K562 (cell line): ENCODE results near the gene AGL. TPM values are rescaled to one million over a fixed set of nuclear protein-coding genes. Genes with fewer than 3 reads are reported as not detected.

Source experiments
- polyA plus RNA-seq, 8 experiments: library from polyadenylated mRNA; depleted of rRNA in 4 of 8; stranded (reverse) in 5 of 8; unstranded in 3 of 8; fragments of >200 nt; fragmentation: Nextera tagmentation in 2 of 8; fragmentation: Illumina TruSeq in 1 of 8; extraction: Ambion mirVana in 2 of 8; extraction: Trizol in 1 of 8; gene quantifications; 2 replicates each; pipeline versions ENCODE4 v1.2.1 to v1.2.3, GENCODE V29; 2011 to 2014; ENCODE audit warnings: inconsistent platforms in 1 of 8, missing spikeins in 1 of 8
- small RNA-seq: library from RNA; depleted of rRNA; stranded (forward); fragments of <200 nt; gene quantifications from one replicate; pipeline ENCODE3, GENCODE V24; 2014
- total RNA-seq, 7 experiments: library from RNA; depleted of rRNA in 6 of 7; stranded (reverse); fragments of >200 nt in 6 of 7; fragmentation: Illumina TruSeq in 2 of 7; extraction: Trizol in 2 of 7; gene quantifications; 2 replicates each; pipeline versions ENCODE4 v1.2.1 to v1.2.3, GENCODE V29; 2011 to 2021; ENCODE audit warnings: low replicate concordance in 1 of 7

Gene AGL
- total and polyA plus RNA-seq, 9 of the 15 experiments (the other 6 are each of a cell fraction or from before 2014, with no cell fraction given) = 6.3 to 20.4 (median 12.4) TPM

Small RNAs within 50 kb of the gene (small RNA-seq; reads per million reads assigned to genes)
- gene AC096949.1 = not detected

Other genes with a start within 250 kb of the AGL start
- 5.4 and 5.7 TPM in 2 replicates for gene PALMD, start 204.2 kb upstream of the AGL start, total RNA-seq (2014; rRNA removed)
- 8.4 and 8.6 TPM in 2 replicates for gene PALMD, start 204.2 kb upstream of the AGL start, total RNA-seq (2014; rRNA removed; fragmentation: Illumina TruSeq; extraction: Trizol)
- 12.1 and 13.5 TPM in 2 replicates for gene PALMD, start 204.2 kb upstream of the AGL start, total RNA-seq (2015; rRNA removed; fragmentation: Illumina TruSeq; extraction: Trizol)
- gene PALMD, start 204.2 kb upstream of the AGL start, total RNA-seq (2021) = 3.5 and 4.0 TPM in 2 replicates
- gene PALMD, start 204.2 kb upstream of the AGL start, polyA plus RNA-seq (2011; rRNA removed) = 0.19 and 3.3 TPM in 2 replicates
- gene PALMD, start 204.2 kb upstream of the AGL start, polyA plus RNA-seq (2014; fragmentation: Illumina TruSeq; extraction: Trizol) = 7.9 and 12.2 TPM in 2 replicates
- gene PALMD, start 204.2 kb upstream of the AGL start, polyA plus RNA-seq (2014; fragmentation: Nextera tagmentation; extraction: Ambion mirVana) = 1 to 10 TPM; 2.7 to 6.5 TPM
- gene PALMD, start 204.2 kb upstream of the AGL start, polyA plus RNA-seq (2014; rRNA removed) = 4.5 and 4.9 TPM in 2 replicates
- gene FRRS1, start 83.7 kb upstream of the AGL start, total RNA-seq (2014; rRNA removed) = 17.8 and 21.7 TPM in 2 replicates
- gene FRRS1, start 83.7 kb upstream of the AGL start, total RNA-seq (2014; rRNA removed; fragmentation: Illumina TruSeq; extraction: Trizol) = 54.0 and 54.2 TPM in 2 replicates
- gene FRRS1, start 83.7 kb upstream of the AGL start, total RNA-seq (2015; rRNA removed; fragmentation: Illumina TruSeq; extraction: Trizol) = 41.2 and 43.3 TPM in 2 replicates
- gene FRRS1, start 83.7 kb upstream of the AGL start, total RNA-seq (2021) = 31.1 and 31.6 TPM in 2 replicates
- 41.3 and 44.7 TPM in 2 replicates for gene FRRS1, start 83.7 kb upstream of the AGL start, polyA plus RNA-seq (2011; rRNA removed)
- gene FRRS1, start 83.7 kb upstream of the AGL start, polyA plus RNA-seq (2014; fragmentation: Illumina TruSeq; extraction: Trizol) = 19.2 and 23.7 TPM in 2 replicates
- gene FRRS1, start 83.7 kb upstream of the AGL start, polyA plus RNA-seq (2014; fragmentation: Nextera tagmentation; extraction: Ambion mirVana) = 1 to 10 TPM in 1 of 2 experiments, under 1 TPM in 1; 0.87 to 1.9 TPM
- gene FRRS1, start 83.7 kb upstream of the AGL start, polyA plus RNA-seq (2014; rRNA removed) = 14.6 and 18.6 TPM in 2 replicates
- 10.6 and 20.2 TPM in 2 replicates for gene SLC35A3, start 119.6 kb downstream of the AGL start, total RNA-seq (2014; rRNA removed)
- gene SLC35A3, start 119.6 kb downstream of the AGL start, total RNA-seq (2014; rRNA removed; fragmentation: Illumina TruSeq; extraction: Trizol) = 20.5 and 24.1 TPM in 2 replicates
- 14.6 and 16.1 TPM in 2 replicates for gene SLC35A3, start 119.6 kb downstream of the AGL start, total RNA-seq (2015; rRNA removed; fragmentation: Illumina TruSeq; extraction: Trizol)
- 12.9 and 13.2 TPM in 2 replicates for gene SLC35A3, start 119.6 kb downstream of the AGL start, total RNA-seq (2021)
- gene SLC35A3, start 119.6 kb downstream of the AGL start, polyA plus RNA-seq (2011; rRNA removed) = 13.3 and 21.7 TPM in 2 replicates
- gene SLC35A3, start 119.6 kb downstream of the AGL start, polyA plus RNA-seq (2014; fragmentation: Illumina TruSeq; extraction: Trizol) = 8.8 and 10.9 TPM in 2 replicates
- gene SLC35A3, start 119.6 kb downstream of the AGL start, polyA plus RNA-seq (2014; fragmentation: Nextera tagmentation; extraction: Ambion mirVana) = 1 to 10 TPM; 3.5 to 3.7 TPM
- 11.7 and 14.0 TPM in 2 replicates for gene SLC35A3, start 119.6 kb downstream of the AGL start, polyA plus RNA-seq (2014; rRNA removed)